ENCODE results near the gene GNL2.

GNL2 gene
- total RNA-seq: 69.6 reads per million, percentile 75 among the genes with 10 or more reads in this experiment

GRCh38 chr1:37595440-37596181 lies at the start of gene GNL2:
TSS of gene GNL2 (minus strand) at chr1:37595937. CDS start at chr1:37595822, 115 bp downstream.
- peak; percentile 94 for DNase-seq

- no peak for DNase-seq
These were observed 45.3 kb upstream of the GNL2 start for GRCh38 chr1:37641059-37641458.

- no peak for DNase-seq
These were observed 40.7 kb upstream of the GNL2 start for GRCh38 chr1:37636435-37636834.

DNA sequence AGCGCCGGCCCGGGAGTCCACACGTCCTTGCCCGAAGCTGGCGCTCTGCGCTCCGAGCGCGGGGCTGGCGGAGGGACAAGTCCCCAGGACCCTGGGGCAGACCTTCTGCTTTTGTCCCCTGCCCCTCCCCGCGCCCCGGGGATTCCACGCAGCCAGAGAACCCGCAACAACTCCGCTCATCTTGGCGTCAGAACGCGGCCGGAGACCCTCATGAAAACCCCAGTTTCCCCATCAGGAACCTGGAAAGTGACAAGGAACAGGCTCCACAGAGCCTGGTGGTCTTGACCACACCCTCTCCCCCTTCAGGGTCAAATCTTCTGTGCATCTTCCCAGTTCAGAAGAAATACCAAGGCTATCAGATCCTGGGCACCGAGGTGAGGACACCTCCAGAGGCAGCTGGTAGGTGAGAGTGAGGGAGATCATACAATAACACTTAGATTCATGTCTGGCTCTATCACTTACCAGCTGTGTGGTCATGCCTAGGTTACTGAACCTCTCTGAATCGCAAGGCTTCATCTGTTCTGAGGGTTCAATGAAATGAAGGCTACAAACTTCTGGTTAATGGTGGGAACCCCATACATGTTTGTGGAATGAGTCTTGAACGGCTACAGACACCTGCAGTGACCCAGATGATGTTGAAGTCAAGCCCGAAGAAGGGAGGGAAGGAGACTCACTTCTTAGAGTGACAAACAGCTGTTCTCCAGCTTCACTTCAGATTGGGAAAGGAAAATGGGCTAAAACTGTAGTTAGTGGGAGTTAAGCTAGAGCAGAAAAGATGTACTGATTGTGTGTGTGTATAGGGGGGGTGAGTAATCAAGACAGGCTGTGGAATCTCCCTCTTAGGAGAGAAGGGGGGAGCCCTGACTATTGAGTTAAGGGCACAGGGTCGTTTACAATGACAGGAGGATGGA lies 39.5 kb upstream of the GNL2 start:
- no peak for DNase-seq

DNA sequence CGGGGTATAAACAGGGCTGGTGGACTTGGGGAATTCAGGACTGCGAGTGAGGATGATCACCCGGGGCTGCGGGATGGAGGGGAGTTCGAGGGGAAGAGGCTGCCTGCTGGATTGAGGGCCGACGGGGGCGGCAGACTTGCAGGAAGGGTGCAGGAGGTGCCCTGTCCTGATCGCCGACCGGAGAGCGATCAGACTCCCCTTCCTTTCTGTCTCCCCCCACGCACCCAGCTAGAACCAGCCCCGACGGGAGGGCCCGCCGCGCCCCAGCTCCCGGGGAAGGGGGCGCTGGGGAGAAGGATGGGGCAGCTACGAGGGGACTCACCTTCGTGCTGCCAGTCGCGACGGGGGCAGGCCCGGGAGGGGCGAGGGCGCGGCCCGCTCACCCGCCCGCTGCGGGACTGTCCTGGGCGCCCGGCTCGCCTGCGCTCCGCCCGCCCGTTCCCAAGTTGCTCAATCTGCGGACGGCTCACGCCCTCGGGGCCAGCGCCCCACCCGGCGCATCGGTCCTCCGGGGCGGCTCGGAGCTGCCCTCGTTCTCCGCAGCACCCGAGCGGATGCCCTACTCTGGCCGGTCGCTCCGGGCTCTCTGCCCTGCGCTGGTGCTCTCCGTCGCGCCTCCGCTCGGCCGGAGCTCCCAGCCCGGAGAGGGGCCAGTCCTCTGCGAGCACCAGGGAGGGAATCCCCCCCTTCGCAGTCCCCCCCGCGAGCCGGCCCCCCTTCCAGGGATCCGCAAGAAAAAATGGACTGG lies 38.7 kb upstream of the GNL2 start, which contains the start of gene RSPO1:
Gene RSPO1 (minus strand): TSS at position 649 of the 748 bp plus-strand sequence. CDS start 5,231 bp downstream, outside the sequence.
- DNase-seq: no peak

DNA sequence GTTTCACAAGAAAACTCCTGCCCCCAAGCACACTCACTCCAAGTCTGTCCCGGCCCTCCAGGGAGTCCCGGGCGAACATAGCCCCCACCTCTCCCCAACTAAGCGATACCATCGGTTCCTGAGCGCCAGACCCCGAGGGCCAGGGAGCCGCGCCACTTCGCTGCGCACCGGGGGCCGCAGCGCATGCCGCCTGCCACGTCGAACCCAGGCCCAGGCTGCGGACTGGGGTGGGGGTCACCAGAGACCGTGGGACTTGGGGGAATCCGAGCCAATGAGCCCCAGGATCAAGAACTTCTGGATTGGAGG lies 38.2 kb upstream of the GNL2 start:
- DNase-seq: no peak

DNA sequence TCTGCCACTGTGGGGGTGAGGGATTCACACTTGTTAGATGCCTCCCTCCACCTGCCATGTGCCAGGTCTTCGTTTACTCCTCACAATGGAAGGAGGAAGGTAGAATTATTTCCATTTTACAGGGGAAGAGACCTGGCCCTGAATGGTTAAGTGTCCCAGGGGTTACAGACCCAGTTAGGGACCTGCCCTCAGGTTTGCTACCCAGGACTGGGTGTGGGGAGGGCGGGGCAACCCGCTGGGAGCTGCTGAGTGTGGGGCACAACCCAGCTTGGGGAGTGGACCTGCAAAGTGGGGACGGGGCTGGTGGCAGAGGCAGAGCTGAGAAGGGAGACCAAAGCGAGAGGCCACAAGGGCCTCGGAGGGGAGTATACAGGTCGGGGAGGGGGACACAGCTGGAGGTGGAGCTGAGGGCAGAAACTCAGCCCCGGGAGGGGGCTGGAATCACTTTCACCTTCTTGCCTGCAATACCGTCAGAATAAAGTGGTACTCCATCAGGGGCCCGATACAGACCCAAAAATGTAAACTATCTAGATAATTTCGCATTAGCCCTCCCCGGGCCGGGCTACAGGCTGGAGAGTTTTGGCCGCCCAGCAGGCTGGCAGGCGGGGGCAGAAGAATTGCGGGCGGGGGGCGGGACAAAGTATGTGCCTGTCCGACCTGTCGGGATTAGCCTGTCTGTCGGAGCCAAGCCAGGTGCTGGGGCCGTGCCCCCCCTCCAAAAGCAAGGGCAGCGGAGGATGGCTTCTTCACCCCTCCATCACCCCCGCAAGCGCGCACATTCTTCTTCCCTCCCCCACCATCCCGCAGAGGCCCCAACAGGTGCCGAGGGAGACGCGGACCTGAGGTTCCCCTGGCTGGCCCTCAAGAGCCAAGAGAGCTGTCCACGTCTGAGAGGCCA lies 37.6 kb upstream of the GNL2 start:
- no peak for DNase-seq

DNA sequence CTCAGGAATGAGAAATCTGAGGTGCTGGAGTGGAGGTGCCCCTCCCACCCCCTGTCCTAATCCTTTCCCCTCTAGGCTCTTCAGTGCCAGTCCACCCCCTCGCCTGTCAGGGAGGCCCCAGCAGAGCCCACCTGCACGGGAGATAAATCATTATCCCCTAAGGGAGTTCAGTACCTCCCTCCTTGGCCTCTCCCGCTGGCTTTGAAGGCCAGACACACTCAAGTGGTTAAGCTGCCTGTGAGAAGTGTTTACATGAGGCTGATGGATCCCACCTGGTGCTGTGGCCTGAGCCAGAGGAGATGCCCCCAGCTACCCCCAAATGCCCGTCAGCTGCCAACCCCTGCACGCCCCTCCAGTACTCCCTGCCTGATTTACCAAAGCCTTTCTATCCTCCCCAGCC lies 35.3 kb upstream of the GNL2 start:
- DNase-seq: no peak

GRCh38 chr1:37630426-37631028 lies 34.8 kb upstream of the GNL2 start:
- no peak for DNase-seq

DNA sequence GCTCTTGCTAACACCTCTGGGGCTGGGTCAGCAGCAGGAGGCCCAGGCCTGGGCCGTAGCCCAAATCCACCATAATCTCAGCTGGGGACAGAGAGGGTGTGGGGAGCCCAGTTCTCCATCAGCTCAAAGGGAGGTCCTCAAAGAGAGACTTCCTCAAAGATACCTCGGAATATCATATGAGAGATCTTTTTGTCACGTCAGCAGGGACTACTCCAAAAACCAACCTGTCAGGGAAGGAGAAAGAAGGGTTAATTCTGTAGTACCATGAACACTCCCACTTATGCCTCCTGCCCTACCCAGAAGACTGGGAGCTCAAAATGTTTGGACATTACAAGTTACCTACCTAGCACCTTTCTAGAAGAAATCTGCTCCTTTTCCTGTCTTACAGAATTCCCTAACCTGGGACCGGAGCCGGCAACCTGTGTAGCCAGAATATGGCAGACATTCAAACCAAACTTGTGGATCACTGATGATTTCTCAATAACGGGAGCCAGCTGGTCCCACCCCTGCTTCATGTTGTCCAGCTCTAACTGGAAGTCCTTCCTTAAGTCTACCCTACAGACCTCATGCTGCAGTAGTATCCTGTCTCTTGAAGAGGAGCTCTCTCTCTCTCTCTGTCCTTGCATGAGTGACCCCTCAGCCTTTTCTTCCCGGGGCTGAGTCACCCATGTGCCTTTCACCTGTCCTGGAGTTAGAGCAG lies 34.1 kb upstream of the GNL2 start:
- no peak for DNase-seq

DNA sequence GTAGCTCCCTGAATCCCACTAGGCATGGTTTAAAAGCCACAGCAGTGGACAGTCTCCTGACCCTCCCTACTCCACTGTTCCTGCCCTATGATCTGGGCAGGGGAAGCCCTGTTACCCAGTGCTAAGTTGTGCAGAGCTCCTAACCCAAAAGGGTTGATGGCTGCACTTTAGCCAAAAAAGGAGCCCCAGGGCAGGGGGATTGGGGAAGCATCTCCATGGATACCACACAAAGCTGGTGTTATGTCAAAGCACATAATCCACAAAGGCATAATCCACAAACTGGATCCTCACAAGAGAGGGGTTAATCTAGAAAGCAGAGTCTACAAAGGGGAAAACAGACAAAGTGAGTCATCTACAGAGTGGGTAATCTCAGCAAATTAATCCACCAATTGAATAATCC lies 33.3 kb upstream of the GNL2 start:
- DNase-seq: no peak

DNA sequence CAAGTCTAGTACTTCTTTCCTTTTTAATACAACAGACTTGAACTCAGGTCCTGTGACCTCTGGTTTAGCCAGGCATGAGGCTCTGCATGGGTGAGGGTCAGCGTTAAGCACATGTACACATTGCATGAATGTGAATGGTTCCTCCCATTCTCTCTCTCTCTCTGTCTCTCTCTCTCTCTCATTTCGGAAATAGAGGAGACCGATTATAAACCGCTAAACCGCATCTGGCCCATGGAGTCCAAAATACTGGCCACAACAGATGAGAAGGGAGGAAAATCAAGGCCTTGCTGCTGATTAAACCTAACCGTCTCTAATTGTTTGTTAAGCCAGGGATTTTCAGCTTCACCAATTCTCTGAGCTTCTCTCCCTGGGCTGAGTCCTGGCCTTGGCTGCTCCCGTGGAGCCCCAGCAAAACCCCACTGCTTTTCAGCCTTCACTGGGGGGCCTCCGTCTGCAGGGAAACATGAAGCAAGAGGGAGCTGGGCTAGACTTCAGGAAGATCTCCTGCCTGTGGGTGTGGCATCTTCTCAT lies 32.4 kb upstream of the GNL2 start:
- no peak for DNase-seq

GRCh38 chr1:37622131-37622530 lies 26.4 kb upstream of the GNL2 start:
- no peak for DNase-seq

DNA sequence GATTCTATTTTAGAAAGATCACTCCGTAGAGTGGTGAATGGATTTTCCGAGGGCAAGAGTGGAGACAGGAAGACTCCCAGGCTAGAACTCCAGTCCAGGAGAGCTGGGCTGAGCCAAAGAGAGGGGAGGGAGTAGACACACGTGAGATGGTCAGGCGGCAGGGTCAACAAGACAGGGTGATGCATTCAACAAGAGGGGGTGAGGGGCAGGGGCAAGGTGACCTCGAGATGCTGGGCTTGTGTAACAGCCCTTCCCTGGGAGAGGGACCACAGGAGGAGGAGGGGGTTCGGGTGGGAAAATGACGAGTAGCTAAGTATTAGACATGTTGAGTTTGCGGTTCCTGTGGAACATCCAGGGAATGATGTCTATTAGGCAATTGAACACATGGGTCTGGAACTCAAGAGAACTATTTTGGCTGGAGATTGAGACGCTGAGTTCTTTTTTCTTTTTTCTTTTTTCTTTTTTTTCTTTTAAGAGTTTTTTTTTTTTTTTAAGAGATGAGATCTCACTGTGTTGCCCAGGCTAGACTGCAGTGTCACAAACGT lies 25.7 kb upstream of the GNL2 start:
- no peak for DNase-seq

DNA sequence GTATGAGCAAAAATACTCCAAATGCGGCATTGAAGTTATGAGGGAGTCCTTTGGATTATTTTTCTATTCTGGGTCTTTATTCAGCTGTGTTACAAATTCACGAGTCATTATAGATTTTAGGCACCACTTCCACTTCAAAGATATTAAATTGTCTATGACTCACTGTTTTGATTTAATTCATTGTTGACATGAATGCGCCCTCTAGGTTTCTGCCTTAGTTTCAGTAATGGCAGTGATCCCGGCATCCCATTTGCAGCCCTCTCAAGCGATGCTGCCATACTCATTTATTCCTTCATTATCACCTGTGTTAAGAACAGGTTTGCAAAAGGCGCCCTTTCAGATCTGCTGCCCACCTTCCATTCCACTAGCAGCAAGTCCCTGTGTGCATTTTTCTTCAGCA lies 25.0 kb upstream of the GNL2 start:
- DNase-seq: no peak

DNA sequence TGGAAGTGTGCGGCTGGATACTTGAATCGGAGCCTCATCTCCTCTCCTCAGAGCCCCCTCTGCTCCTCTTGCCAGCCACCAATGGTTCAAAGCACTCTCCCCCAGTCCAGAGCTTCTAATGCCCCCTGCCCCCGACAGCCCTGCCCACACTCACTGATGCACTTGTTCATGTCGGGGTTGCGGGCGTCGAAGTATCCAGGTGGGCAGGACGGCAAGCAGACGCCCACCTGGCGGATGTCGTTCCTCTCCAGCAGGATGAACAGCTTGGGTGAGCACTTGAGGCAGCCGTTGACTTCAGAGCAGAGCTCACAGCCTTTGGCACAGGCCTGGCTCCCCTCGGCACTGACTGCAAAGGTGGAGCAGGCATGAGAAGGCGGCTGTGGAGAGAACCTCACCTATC lies 20.6 kb upstream of the GNL2 start:
- DNase-seq: no peak

- no peak for DNase-seq
These were observed 18.4 kb upstream of the GNL2 start for GRCh38 chr1:37614105-37614504.

- no peak for DNase-seq
These were observed 16.4 kb upstream of the GNL2 start for GRCh38 chr1:37612186-37612585.

DNA sequence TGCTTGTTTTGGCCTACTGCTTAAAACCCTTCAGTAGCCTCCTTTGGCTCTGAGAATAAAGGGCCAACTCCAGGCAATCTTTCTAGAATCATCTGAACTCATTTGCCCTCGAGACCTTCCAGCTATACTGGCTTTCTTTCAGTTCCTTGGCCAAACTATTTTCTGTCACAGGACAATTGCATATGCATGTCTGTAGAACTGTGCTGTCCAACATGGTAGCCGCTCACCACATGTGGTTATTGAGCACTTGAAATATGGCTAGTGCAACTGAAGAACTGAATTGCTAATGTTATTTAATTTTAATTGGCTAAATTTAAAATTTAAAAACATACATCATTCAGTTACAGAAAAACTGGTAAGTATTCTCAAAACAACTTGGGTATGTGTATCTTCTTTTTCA lies 14.3 kb upstream of the GNL2 start:
- no peak for DNase-seq

- no peak for DNase-seq
These were observed 13.3 kb upstream of the GNL2 start for GRCh38 chr1:37609002-37609401.
